Measurements from ENCODE around the gene IL17B. TPM values are rescaled to one million over a fixed set of nuclear protein-coding genes. Genes with fewer than 3 reads are reported as not detected.

The IL17B gene
- total and polyA plus RNA-seq, 3 donors from 2014 or later = 4.7 to 12.4 (median 5.0) TPM

GRCh38 chr5:149325894-149326293 is 53.2 kb downstream of the IL17B start:
- 92 to 99% methylated on average over 5 of the region's 5 CpGs for WGBS, 2 donors
- Histone ChIP-seq H3K36me3 (ENCODE audit: low read depth, missing control alignments) (no peaks in the 10 kb centered on the region), H3K4me1 (peaks cover 4% of the 10 kb centered on the region), H3K4me3 (no peak overlapping the region), H3K27ac (no peak overlapping the region), H3K27me3 (no peaks in the 10 kb centered on the region), H3K9me3 (no peaks in the 10 kb centered on the region)
- intact Hi-C loops (cut with DNase I; ENCODE audit: low total_unique reads) = loop anchor here (10.0 kb wide), 1 partner anchor 229 kb away; the partner anchor contains the start of gene CSNK1A1
- TF ChIP-seq CTCF (IDR thresholded peaks at IDR 0.05) (no peak), POLR2A (IDR thresholded peaks at IDR 0.05) (no peak)
- DNase-seq = no peak

GRCh38 chr5:149325166-149325735 is 53.8 kb downstream of the IL17B start:
- H3K9me3 ChIP-seq = no peaks in the 10 kb centered on the region
- no peaks in the 10 kb centered on the region for H3K27me3 ChIP-seq
- no peaks in the 10 kb centered on the region for H3K36me3 ChIP-seq (ENCODE audit: low read depth, missing control alignments)
- DNase-seq = no peak
- no peak overlapping the region for H3K4me3 ChIP-seq
- peaks cover 9% of the 10 kb centered on the region for H3K4me1 ChIP-seq
- H3K27ac ChIP-seq = no peak overlapping the region
- intact Hi-C loops (cut with DNase I; ENCODE audit: low total_unique reads) = loop anchor here (10.0 kb wide), 1 partner anchor 230 kb away; the partner anchor contains the start of gene CSNK1A1
- TF ChIP-seq CTCF (IDR thresholded peaks at IDR 0.05) (no peak), POLR2A (IDR thresholded peaks at IDR 0.05) (no peak)

GRCh38 chr5:149324641-149325040 is 54.5 kb downstream of the IL17B start:
- Histone ChIP-seq H3K27me3 (no peaks in the 10 kb centered on the region), H3K27ac (no peak overlapping the region), H3K4me3 (no peak overlapping the region), H3K4me1 (peaks cover 9% of the 10 kb centered on the region), H3K9me3 (no peaks in the 10 kb centered on the region), H3K36me3 (ENCODE audit: low read depth, missing control alignments) (no peaks in the 10 kb centered on the region)
- 92 to 100% methylated on average over 2 of the region's 2 CpGs for WGBS, 2 donors
- intact Hi-C loops (cut with DNase I; ENCODE audit: low total_unique reads) = loop anchor here (10.0 kb wide), 1 partner anchor 230 kb away; the partner anchor contains the start of gene CSNK1A1
- no peak for DNase-seq
- TF ChIP-seq CTCF (IDR thresholded peaks at IDR 0.05) (no peak), POLR2A (IDR thresholded peaks at IDR 0.05) (no peak)

MicroRNAs within 50 kb of the gene (microRNA counts, 767-probe panel; counts per million panel counts)
- 8,756 to 8,859 counts per million in 2 donors for microRNA hsa-miR-143-3p

Other genes starting within 250 kb of the IL17B start
- gene ABLIM3, start 237.8 kb downstream of the IL17B start, total RNA-seq = 1 to 10 TPM; 5.6 to 7.6 TPM
- gene ABLIM3, start 237.8 kb downstream of the IL17B start, polyA plus RNA-seq (ENCODE audit: insufficient read depth, low read depth, low replicate concordance) = 8.9 TPM
- 10 to 100 TPM; 10.4 to 12.6 TPM for gene AFAP1L1, start 107.4 kb downstream of the IL17B start, total RNA-seq
- 11.9 TPM for gene AFAP1L1, start 107.4 kb downstream of the IL17B start, polyA plus RNA-seq (ENCODE audit: insufficient read depth, low read depth, low replicate concordance)
- gene GRPEL2, start 33.8 kb downstream of the IL17B start, total RNA-seq = 10 to 100 TPM; 13.3 to 14.3 TPM
- 11.6 TPM for gene GRPEL2, start 33.8 kb downstream of the IL17B start, polyA plus RNA-seq (ENCODE audit: insufficient read depth, low read depth, low replicate concordance)
- 10 to 100 TPM; 29.9 to 30.5 TPM for gene PCYOX1L, start 21.2 kb downstream of the IL17B start, total RNA-seq
- gene PCYOX1L, start 21.2 kb downstream of the IL17B start, polyA plus RNA-seq (ENCODE audit: insufficient read depth, low read depth, low replicate concordance) = 24.6 TPM
- gene CSNK1A1, start 172.1 kb upstream of the IL17B start, total RNA-seq = 100 to 1,000 TPM; 148 to 192 TPM
- 129 TPM for gene CSNK1A1, start 172.1 kb upstream of the IL17B start, polyA plus RNA-seq (ENCODE audit: insufficient read depth, low read depth, low replicate concordance)
- 10 to 100 TPM; 13.4 to 17.8 TPM for gene ARHGEF37, start 202.2 kb upstream of the IL17B start, total RNA-seq
- 12.9 TPM for gene ARHGEF37, start 202.2 kb upstream of the IL17B start, polyA plus RNA-seq (ENCODE audit: insufficient read depth, low read depth, low replicate concordance)